ENCODE data around the gene SLC7A6. TPM values are rescaled to one million over a fixed set of nuclear protein-coding genes. Genes with fewer than 3 reads are reported as not detected.

Gene SLC7A6
- total RNA-seq, 2 donors from 2014 or later, result 12.8 to 30.5 TPM

DNA sequence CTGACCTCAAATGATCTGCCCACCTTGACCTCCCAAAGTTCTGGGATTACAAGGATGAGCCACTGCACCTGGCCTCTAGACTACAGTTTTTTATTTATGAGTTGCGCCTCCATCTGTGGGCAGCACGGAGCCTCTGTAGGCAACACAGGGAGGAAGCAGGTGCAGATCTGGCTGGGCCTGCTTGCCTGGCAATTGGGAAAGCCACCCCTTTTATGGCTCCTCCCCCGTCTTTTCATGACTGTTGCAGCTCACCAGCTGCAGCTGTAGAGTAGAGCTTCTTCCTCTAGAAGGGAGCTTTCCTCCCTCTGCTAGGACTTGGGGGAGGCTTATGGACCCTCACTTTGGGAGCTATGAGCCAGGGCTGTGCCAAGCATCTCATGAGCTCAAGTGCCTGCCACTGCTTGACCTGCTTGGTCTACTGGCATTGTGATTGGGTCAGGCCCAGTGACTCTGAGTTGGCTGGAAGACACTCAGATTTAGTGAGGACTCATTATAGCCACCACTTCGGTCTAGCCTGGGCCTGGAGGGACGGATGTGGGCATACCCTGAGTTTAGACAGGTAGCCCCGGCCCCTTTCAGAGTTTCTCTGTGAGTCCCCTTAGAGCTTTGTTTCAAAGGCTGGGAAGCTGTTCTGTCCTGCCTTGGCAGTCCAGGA lies 6.9 kb upstream of the SLC7A6 start:
- intact Hi-C loops (cut with DNase I), result no loop called here
- Histone ChIP-seq H3K4me1 (replicated peaks) (no peaks in the 10 kb centered on the region), H3K9me3 (no peaks in the 10 kb centered on the region), H3K4me3 (no peak overlapping the region), H3K27ac (peak overlapping the region; percentile 40 to 56), H3K27me3 (replicated peaks; ENCODE audit: insufficient read depth) (no peaks in the 10 kb centered on the region), H3K36me3 (no peaks in the 10 kb centered on the region)
- WGBS, result 66% methylated on average over 6 of the region's 6 CpGs
- no peak for DNase-seq (ENCODE audit: low spot score)
- TF ChIP-seq CTCF (IDR thresholded peaks at IDR 0.05), result no peak
- TF ChIP-seq POLR2AphosphoS5 (IDR thresholded peaks at IDR 0.05), result no peak
- TF ChIP-seq POLR2A (IDR thresholded peaks at IDR 0.05), result no peak

DNA sequence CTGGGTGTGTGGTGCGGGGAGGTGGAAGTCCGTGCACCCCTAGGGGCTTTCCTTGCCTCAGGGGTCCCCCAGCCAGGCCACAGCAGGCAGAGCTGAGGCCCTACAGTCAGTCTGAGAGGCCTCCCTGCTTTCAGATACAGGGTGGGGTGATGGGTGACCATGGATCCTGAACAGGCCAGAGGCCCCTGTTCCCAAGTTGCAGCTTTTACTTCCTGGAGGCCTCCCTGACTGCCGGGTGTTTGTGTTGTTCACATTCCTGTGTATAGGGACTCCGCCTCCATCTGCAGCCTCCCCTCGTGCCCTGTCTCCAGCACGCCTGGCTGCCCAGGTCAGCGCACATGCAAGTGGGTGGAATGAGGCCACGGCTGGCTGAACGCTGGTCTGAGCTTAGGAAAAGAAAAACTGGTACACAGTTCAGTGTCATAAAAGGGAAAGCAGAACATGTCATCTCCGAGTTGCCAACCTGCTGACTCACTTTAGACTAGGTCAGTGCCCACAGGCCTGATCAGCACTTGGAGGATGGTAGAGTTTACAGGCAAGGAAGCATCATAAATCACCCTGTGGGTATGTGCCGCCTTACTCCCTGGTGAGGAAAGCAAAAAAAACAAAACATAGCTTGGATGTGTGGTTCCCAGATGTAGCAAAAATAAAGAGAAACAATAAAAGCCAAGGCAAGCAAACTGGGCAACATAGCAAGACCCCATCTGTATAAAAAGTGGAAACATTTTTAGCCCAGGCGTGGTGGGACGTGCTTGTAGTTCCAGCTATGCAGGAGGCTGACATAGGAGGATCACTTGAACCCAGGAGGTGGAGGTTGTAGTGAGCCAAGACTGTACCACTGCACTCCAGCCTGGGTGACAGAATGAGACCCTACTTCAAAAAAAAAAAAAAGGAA lies 6.2 kb upstream of the SLC7A6 start:
- Histone ChIP-seq H3K27me3 (replicated peaks; ENCODE audit: insufficient read depth) (no peaks in the 10 kb centered on the region), H3K27ac (peak overlapping the region; percentile 40 to 56), H3K4me3 (no peak overlapping the region), H3K36me3 (no peaks in the 10 kb centered on the region), H3K4me1 (replicated peaks) (no peaks in the 10 kb centered on the region), H3K9me3 (no peaks in the 10 kb centered on the region)
- 49% methylated on average over 13 of the region's 13 CpGs for WGBS
- DNase-seq (ENCODE audit: low spot score), result no peak
- no peak for TF ChIP-seq POLR2A (IDR thresholded peaks at IDR 0.05)
- peak; percentile 53 for TF ChIP-seq POLR2AphosphoS5 (IDR thresholded peaks at IDR 0.05)
- intact Hi-C loops (cut with DNase I), result no loop called here

- TF ChIP-seq POLR2AphosphoS5 (IDR thresholded peaks at IDR 0.05), result no peak
- TF ChIP-seq CTCF (IDR thresholded peaks at IDR 0.05), result no peak
- TF ChIP-seq POLR2A (IDR thresholded peaks at IDR 0.05), result no peak
- intact Hi-C loops (cut with DNase I), result no loop called here
- Histone ChIP-seq H3K9me3 (no peaks in the 10 kb centered on the region), H3K27me3 (replicated peaks; ENCODE audit: insufficient read depth) (no peaks in the 10 kb centered on the region), H3K27ac (no peak overlapping the region), H3K4me3 (no peak overlapping the region), H3K4me1 (replicated peaks) (peaks cover 5% of the 10 kb centered on the region), H3K36me3 (no peaks in the 10 kb centered on the region)
- DNase-seq (ENCODE audit: low spot score), result no peak
- 89% methylated on average over 27 of the region's 27 CpGs for WGBS
Observed at GRCh38 chr16:68259007-68259825, 5.1 kb upstream of the SLC7A6 start.

- no peaks in the 10 kb centered on the region for H3K9me3 ChIP-seq
- H3K27me3 ChIP-seq (replicated peaks; ENCODE audit: insufficient read depth), result no peaks in the 10 kb centered on the region
- TF ChIP-seq CTCF (IDR thresholded peaks at IDR 0.05) (no peak), POLR2A (IDR thresholded peaks at IDR 0.05) (no peak), POLR2AphosphoS5 (IDR thresholded peaks at IDR 0.05) (no peak)
- no peaks in the 10 kb centered on the region for H3K36me3 ChIP-seq
- WGBS, result 40% methylated on average over 11 of the region's 11 CpGs
- intact Hi-C loops (cut with DNase I), result loop anchor here (5.0 kb wide), 2 partner anchors 49 to 244 kb away; partner anchors contain the start of genes PRMT7 and SLC7A6OS
- no peak for DNase-seq (ENCODE audit: low spot score)
- H3K27ac ChIP-seq, result peak overlapping the region; percentile 92 to 95
- peak overlapping the region; percentile 74 to 76 for H3K4me3 ChIP-seq
- peaks cover 11% of the 10 kb centered on the region for H3K4me1 ChIP-seq (replicated peaks)
Observed at GRCh38 chr16:68263559-68264127, 683 bp upstream of the SLC7A6 start.

Data from prostate gland (tissue), 2 donors.